ENCODE measurements around the gene TRIM29.

The TRIM29 gene

GRCh38 chr11:120097721-120098385 lies 40.1 kb downstream of the TRIM29 start:
- Histone ChIP-seq H3K4me1 (no peaks in the 10 kb centered on the region), H3K9me3 (no peaks in the 10 kb centered on the region), H3K4me3 (no peak overlapping the region), H3K36me3 (replicated peaks) (no peaks in the 10 kb centered on the region), H3K27me3 (ENCODE audit: low read depth) (peaks cover 6% of the 10 kb centered on the region)
- no peak for DNase-seq (ENCODE audit: low spot score in 2 of 2)
- in situ Hi-C loops (cut with MboI; ENCODE audit: low sequenced_read_pairs): loop anchor here (10.0 kb wide), 1 partner anchor 443 kb away; no protein-coding TSS in a partner anchor

DNA sequence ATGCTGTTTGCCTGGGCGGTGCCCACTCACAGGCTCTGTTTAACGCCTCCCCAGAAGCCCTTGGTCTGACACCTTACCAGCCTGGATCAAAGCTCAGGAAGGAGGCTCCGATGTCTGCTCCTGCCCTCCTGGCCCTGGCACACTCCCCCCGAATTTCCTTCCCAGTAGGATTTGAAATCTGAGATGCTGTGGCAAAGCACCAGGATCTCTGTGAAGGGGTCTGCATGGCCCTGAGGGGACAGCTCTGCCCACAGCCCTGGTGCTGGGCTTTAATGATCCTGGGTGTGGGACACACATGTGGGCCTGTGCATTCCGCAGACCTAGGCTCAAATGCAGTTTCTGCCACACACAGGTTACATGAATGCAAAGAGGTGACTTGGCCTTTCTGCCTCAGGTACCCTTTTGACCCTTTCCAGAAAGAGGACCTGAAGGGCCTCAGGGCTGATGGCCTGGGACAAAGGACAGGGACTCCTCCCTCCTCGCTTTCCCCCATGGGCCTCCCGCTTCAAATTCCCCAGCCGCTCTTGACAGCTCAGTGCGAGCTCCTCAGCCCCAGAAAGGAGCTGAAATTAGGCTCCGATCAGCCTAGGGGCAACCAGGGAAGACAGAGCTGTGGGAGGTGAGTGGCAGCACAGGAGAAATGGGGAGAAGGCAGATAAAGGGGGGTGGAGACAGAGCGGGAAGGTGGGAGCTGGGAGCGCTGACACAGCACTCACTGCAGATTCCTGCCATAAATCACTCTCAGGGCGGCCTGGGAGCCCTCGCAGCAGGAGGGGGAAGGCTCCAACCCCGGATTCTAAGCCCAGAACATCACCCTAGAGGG lies 41.3 kb downstream of the TRIM29 start:
- in situ Hi-C loops (cut with MboI; ENCODE audit: low sequenced_read_pairs): loop anchor here (10.0 kb wide), 1 partner anchor 442 kb away; no protein-coding TSS in a partner anchor
- no peaks in the 10 kb centered on the region for H3K9me3 ChIP-seq
- DNase-seq (ENCODE audit: low spot score in 2 of 2): peak in 1 of 2 experiments; percentile 21

DNA sequence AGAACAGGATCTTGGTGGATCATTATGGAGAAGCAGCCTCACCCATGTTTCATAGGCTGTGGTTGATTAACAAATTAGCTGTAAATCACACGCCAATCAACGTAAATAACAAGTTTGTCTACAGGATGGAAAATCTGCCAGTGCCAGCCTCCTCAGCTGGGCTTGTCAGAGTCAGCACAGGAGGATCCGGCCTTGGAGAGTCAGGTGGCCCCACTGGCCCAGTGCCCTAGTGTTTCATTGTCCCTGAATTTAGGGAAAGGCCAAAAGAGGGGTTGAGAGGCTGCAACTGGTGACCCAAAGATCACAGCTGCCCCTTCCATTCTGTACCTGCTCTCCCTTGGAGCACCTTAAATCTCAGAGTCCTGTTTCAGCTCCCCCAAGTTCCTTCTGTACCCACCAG lies 42.4 kb downstream of the TRIM29 start:
- no peak overlapping the region for H3K4me3 ChIP-seq
- no peaks in the 10 kb centered on the region for H3K27me3 ChIP-seq (ENCODE audit: low read depth)
- in situ Hi-C loops (cut with MboI; ENCODE audit: low sequenced_read_pairs): loop anchor here (10.0 kb wide), 1 partner anchor 441 kb away; no protein-coding TSS in a partner anchor
- DNase-seq (ENCODE audit: low spot score in 2 of 2): no peak
- no peaks in the 10 kb centered on the region for H3K4me1 ChIP-seq
- H3K36me3 ChIP-seq (replicated peaks): no peaks in the 10 kb centered on the region
- no peaks in the 10 kb centered on the region for H3K9me3 ChIP-seq

More for the DNA sequence above, 41.3 kb downstream of the TRIM29 start:
- Histone ChIP-seq H3K4me3 (no peak overlapping the region), H3K36me3 (replicated peaks) (no peaks in the 10 kb centered on the region), H3K27me3 (ENCODE audit: low read depth) (peaks cover 6% of the 10 kb centered on the region), H3K4me1 (no peaks in the 10 kb centered on the region)

- in situ Hi-C loops (cut with MboI; ENCODE audit: low sequenced_read_pairs): loop anchor here (10.0 kb wide), 1 partner anchor 437 kb away; no protein-coding TSS in a partner anchor
- Histone ChIP-seq H3K9me3 (no peaks in the 10 kb centered on the region), H3K27me3 (ENCODE audit: low read depth) (no peaks in the 10 kb centered on the region), H3K4me3 (no peak overlapping the region), H3K4me1 (no peaks in the 10 kb centered on the region), H3K36me3 (replicated peaks) (no peaks in the 10 kb centered on the region)
- no peak for DNase-seq (ENCODE audit: low spot score in 2 of 2)
Measured at GRCh38 chr11:120091701-120092100, 46.2 kb downstream of the TRIM29 start.

GRCh38 chr11:120091121-120091520 lies 46.8 kb downstream of the TRIM29 start:
- in situ Hi-C loops (cut with MboI; ENCODE audit: low sequenced_read_pairs): loop anchor here (10.0 kb wide), 1 partner anchor 436 kb away; no protein-coding TSS in a partner anchor

DNA sequence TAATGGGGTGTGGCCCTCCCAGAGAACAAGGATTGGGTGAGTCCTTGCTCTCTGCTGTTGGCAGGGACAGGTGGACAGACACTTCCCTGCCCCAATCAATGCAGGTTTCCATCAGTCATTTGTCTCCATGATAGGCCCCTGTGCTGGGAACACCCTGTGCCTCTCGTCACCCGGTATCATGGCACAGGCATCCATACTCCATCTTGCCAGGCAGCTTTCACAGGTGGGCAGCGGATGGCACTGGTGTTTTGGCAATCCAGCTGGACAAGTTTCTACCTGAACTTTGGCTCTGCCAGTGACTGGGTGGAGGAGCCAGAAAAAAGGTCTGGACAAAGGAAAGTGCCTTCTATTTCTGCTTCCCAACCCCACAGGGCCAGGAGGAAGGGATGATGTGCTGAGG lies 47.5 kb downstream of the TRIM29 start:
- in situ Hi-C loops (cut with MboI; ENCODE audit: low sequenced_read_pairs): loop anchor here (10.0 kb wide), 1 partner anchor 436 kb away; no protein-coding TSS in a partner anchor
- Histone ChIP-seq H3K36me3 (replicated peaks) (no peaks in the 10 kb centered on the region), H3K9me3 (peaks cover 9% of the 10 kb centered on the region)

More at GRCh38 chr11:120091121-120091520, 46.8 kb downstream of the TRIM29 start:
- DNase-seq (ENCODE audit: low spot score in 2 of 2): no peak
- Histone ChIP-seq H3K4me3 (no peak overlapping the region), H3K36me3 (replicated peaks) (no peaks in the 10 kb centered on the region), H3K27me3 (ENCODE audit: low read depth) (no peaks in the 10 kb centered on the region), H3K9me3 (peaks cover 4% of the 10 kb centered on the region), H3K4me1 (no peaks in the 10 kb centered on the region)

GRCh38 chr11:120089036-120090001 lies 48.6 kb downstream of the TRIM29 start:
- in situ Hi-C loops (cut with MboI; ENCODE audit: low sequenced_read_pairs): loop anchor here (10.0 kb wide), 1 partner anchor 435 kb away; no protein-coding TSS in a partner anchor
- Histone ChIP-seq H3K9me3 (peaks cover 9% of the 10 kb centered on the region), H3K27me3 (ENCODE audit: low read depth) (no peaks in the 10 kb centered on the region), H3K4me3 (no peak overlapping the region), H3K36me3 (replicated peaks) (no peaks in the 10 kb centered on the region), H3K4me1 (no peaks in the 10 kb centered on the region)
- DNase-seq (ENCODE audit: low spot score in 2 of 2): no peak

More for the DNA sequence above, 47.5 kb downstream of the TRIM29 start:
- no peak for DNase-seq (ENCODE audit: low spot score in 2 of 2)
- Histone ChIP-seq H3K27me3 (ENCODE audit: low read depth) (no peaks in the 10 kb centered on the region), H3K4me1 (no peaks in the 10 kb centered on the region), H3K4me3 (no peak overlapping the region)

DNA sequence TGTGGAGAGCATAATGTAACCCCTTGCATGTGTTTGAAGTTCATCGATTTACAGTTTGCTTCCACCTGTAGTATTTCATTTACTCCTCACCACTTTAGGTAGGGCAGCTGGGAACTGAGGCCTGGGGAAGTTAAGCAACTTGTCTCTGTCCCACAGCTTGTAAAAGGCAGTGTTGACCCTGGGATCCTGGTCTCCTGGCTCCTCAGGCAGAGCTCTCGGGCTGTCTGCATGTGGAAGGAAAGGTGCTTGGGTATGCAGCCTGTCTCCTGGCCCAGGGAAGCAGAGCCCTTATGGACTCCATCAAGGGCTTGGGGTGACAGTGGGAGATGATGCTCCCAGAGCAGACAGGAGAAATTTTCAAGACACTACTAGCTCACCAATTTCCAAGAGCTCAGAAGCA lies 49.9 kb downstream of the TRIM29 start:
- Histone ChIP-seq H3K27me3 (ENCODE audit: low read depth) (no peaks in the 10 kb centered on the region), H3K4me1 (no peaks in the 10 kb centered on the region), H3K36me3 (replicated peaks) (no peaks in the 10 kb centered on the region), H3K4me3 (no peak overlapping the region), H3K9me3 (peaks cover 9% of the 10 kb centered on the region)
- DNase-seq (ENCODE audit: low spot score in 2 of 2): no peak
- in situ Hi-C loops (cut with MboI; ENCODE audit: low sequenced_read_pairs): no loop called here

DNA sequence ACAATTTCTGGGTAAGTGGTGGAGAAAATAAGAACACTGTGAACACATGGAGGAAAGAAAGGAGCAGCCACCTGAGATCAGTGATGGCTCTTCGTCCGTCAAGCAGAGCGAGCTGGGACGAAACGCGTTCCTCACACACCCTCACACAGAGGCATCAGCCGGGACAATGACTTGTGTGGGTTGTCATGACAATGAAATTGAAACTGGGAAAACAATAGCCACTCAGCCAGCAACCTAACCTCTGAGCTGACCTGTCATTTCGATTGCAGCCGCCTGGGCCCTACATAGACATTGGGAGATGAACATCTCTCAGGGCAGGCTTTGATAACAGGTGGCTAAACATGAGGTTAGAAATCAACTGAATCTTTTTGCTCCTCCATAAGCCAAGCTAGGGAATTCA lies 51.3 kb downstream of the TRIM29 start:
- Histone ChIP-seq H3K4me3 (no peak overlapping the region), H3K36me3 (replicated peaks) (no peaks in the 10 kb centered on the region), H3K27me3 (ENCODE audit: low read depth) (no peaks in the 10 kb centered on the region), H3K9me3 (peaks cover 9% of the 10 kb centered on the region), H3K4me1 (no peaks in the 10 kb centered on the region)
- DNase-seq (ENCODE audit: low spot score in 2 of 2): no peak
- in situ Hi-C loops (cut with MboI; ENCODE audit: low sequenced_read_pairs): no loop called here

GRCh38 chr11:120079750-120080610 lies 57.9 kb downstream of the TRIM29 start:
- in situ Hi-C loops (cut with MboI; ENCODE audit: low sequenced_read_pairs): no loop called here
- no peak overlapping the region for H3K4me3 ChIP-seq
- no peaks in the 10 kb centered on the region for H3K4me1 ChIP-seq
- no peaks in the 10 kb centered on the region for H3K9me3 ChIP-seq
- DNase-seq (ENCODE audit: low spot score in 2 of 2): peak in 1 of 2 experiments; percentile 29
- H3K27me3 ChIP-seq (ENCODE audit: low read depth): no peaks in the 10 kb centered on the region
- no peaks in the 10 kb centered on the region for H3K36me3 ChIP-seq (replicated peaks)

DNA sequence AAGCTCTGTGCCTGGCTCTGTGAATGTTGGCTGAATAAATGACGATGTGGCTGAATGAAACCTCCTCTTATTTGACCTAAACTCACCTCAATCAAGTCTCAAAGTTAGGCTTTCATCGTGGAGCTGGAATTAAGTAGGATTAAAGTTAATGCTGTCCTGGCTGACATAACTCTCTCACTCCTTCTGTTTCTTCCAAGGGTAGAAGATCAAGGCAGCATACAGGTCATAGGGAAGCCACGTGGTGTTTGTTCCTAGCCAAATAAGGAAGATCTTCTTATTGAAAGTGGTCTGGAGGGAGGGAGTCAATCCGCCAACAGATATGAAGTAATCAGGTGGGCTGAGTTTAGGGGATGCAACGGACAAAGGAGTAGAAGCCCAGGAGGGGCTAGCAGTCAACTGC lies 59.5 kb downstream of the TRIM29 start:
- Histone ChIP-seq H3K4me1 (no peaks in the 10 kb centered on the region), H3K36me3 (replicated peaks) (no peaks in the 10 kb centered on the region), H3K27me3 (ENCODE audit: low read depth) (no peaks in the 10 kb centered on the region), H3K4me3 (no peak overlapping the region), H3K9me3 (no peaks in the 10 kb centered on the region)
- in situ Hi-C loops (cut with MboI; ENCODE audit: low sequenced_read_pairs): no loop called here
- DNase-seq (ENCODE audit: low spot score in 2 of 2): no peak

DNA sequence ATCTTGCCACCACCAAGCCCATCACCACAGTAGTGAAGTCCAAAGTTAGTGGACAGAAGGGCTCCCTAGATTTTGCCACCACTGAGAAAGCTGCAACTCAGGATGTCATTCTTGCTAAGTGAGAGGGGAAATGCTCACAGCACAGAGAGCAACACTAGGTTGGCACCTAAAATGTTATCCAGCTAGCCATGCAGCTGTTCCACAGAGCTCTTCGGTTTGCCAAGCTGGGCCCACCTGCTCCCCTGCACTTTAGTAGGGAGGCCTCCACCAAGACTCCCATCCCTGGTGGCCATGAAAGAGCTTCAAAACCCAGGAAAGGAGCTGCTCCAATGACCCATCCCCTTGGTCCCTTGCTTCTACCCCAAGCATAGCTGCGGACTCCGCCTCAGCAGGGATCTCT lies 63.8 kb downstream of the TRIM29 start:
- no peaks in the 10 kb centered on the region for H3K4me1 ChIP-seq
- H3K4me3 ChIP-seq: no peak overlapping the region
- H3K9me3 ChIP-seq: no peaks in the 10 kb centered on the region
- H3K27me3 ChIP-seq (ENCODE audit: low read depth): no peaks in the 10 kb centered on the region
- in situ Hi-C loops (cut with MboI; ENCODE audit: low sequenced_read_pairs): no loop called here
- H3K36me3 ChIP-seq (replicated peaks): no peaks in the 10 kb centered on the region
- DNase-seq (ENCODE audit: low spot score in 2 of 2): no peak
